Measurements from ENCODE around the gene KLHL7. TPM values are rescaled to one million over a fixed set of nuclear protein-coding genes. Genes with fewer than 3 reads are reported as not detected.

Gene KLHL7
- total and polyA plus RNA-seq, 9 of the 15 experiments (the other 6 are each of a cell fraction or from before 2014, with no cell fraction given) = 4.2 to 63.1 (median 32.3) TPM

DNA sequence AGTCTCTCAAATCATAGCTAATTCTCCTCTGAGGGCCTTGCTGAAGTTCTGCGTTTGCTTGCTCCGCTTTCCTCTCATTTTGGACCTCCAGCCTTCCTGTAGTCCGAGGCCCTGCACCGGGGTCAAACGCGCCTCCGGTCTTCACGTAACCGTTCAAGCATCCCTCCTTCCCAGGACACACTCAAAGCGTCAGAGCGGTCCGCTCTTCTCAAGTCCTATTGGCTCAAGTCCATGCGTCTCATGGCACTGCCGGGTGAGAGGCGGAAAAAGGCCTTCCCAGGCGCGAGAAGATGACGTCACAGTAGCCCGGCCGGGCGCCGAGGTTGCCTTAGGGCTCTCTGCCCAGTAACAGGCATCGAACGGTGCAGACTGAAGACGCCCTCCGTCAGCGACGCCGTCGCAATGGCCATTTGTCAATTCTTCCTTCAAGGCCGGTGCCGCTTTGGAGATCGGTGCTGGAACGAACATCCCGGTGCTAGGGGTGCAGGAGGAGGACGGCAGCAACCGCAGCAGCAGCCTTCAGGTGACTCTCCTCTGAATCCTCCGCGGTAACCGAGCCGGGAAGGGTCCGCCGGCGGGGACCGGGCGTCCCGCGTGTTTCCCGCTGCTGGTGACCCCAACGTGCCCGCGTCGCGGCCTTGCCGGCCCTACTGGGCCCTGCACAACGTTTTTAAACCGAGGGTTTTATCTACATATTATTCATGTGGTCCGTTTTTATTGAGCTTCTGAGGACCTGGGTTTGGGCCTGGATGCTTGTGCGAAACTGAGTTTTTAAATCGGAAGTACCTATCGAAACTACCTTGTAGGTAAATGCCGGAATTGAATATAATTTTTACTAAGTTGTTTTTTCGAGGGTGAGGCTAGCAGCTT lies 76.3 kb downstream of the KLHL7 start, which contains the start of gene NUP42 (continued):
- 0 out of 2 replicates have a peak, but pooled peaks have one; percentile 86 for TF ChIP-seq FOXK1 (CRISPR knock-in tag; IDR thresholded peaks at IDR 0.05; ENCODE audit: borderline replicate concordance)
- TF ChIP-seq ZSCAN32 (CRISPR knock-in tag; IDR thresholded peaks at IDR 0.05) = no peak
- peak; percentile 96 for TF ChIP-seq MTA3 (IDR thresholded peaks at IDR 0.05; ENCODE audit: borderline replicate concordance)
- no peak for TF ChIP-seq PHTF2 (CRISPR knock-in tag; IDR thresholded peaks at IDR 0.05)
- TF ChIP-seq FOXM1 (IDR thresholded peaks at IDR 0.05; ENCODE audit: low read depth) = peak; percentile 83
- TF ChIP-seq FOXM1 (CRISPR knock-in tag; IDR thresholded peaks at IDR 0.05; ENCODE audit: low read depth) = peak; percentile 76; the same call in 1 of the 2 replicates
- TF ChIP-seq SMAD2 (IDR thresholded peaks at IDR 0.05; ENCODE audit: low read depth, low read length) = no peak
- TF ChIP-seq, protein P1, sequence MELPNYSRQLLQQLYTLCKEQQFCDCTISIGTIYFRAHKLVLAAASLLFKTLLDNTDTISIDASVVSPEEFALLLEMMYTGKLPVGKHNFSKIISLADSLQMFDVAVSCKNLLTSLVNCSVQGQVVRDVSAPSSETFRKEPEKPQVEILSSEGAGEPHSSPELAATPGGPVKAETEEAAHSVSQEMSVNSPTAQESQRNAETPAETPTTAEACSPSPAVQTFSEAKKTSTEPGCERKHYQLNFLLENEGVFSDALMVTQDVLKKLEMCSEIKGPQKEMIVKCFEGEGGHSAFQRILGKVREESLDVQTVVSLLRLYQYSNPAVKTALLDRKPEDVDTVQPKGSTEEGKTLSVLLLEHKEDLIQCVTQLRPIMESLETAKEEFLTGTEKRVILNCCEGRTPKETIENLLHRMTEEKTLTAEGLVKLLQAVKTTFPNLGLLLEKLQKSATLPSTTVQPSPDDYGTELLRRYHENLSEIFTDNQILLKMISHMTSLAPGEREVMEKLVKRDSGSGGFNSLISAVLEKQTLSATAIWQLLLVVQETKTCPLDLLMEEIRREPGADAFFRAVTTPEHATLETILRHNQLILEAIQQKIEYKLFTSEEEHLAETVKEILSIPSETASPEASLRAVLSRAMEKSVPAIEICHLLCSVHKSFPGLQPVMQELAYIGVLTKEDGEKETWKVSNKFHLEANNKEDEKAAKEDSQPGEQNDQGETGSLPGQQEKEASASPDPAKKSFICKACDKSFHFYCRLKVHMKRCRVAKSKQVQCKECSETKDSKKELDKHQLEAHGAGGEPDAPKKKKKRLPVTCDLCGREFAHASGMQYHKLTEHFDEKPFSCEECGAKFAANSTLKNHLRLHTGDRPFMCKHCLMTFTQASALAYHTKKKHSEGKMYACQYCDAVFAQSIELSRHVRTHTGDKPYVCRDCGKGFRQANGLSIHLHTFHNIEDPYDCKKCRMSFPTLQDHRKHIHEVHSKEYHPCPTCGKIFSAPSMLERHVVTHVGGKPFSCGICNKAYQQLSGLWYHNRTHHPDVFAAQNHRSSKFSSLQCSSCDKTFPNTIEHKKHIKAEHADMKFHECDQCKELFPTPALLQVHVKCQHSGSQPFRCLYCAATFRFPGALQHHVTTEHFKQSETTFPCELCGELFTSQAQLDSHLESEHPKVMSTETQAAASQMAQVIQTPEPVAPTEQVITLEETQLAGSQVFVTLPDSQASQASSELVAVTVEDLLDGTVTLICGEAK (IDR thresholded peaks at IDR 0.05) = 0 out of 2 replicates have a peak, but pooled peaks have one; percentile 23
- TF ChIP-seq, protein P1 (CRISPR knock-in tag; IDR thresholded peaks at IDR 0.05) = no peak
- peak; percentile 79 for TF ChIP-seq SP1 (CRISPR knock-in tag; IDR thresholded peaks at IDR 0.05)
- TF ChIP-seq, protein P2, sequence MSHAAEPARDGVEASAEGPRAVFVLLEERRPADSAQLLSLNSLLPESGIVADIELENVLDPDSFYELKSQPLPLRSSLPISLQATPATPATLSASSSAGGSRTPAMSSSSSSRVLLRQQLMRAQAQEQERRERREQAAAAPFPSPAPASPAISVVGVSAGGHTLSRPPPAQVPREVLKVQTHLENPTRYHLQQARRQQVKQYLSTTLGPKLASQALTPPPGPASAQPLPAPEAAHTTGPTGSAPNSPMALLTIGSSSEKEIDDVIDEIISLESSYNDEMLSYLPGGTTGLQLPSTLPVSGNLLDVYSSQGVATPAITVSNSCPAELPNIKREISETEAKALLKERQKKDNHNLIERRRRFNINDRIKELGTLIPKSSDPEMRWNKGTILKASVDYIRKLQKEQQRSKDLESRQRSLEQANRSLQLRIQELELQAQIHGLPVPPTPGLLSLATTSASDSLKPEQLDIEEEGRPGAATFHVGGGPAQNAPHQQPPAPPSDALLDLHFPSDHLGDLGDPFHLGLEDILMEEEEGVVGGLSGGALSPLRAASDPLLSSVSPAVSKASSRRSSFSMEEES (CRISPR knock-in tag; IDR thresholded peaks at IDR 0.05) = no peak
- peak in 1 of 2 experiments; percentile 84; a peak in 2 of 4 replicates for TF ChIP-seq CSDE1 (IDR thresholded peaks at IDR 0.05)
- TF ChIP-seq PCBP2 (IDR thresholded peaks at IDR 0.05; ENCODE audit: low read depth, low read length, poor library complexity, severe bottlenecking) = no peak
- TF ChIP-seq, protein P3, sequence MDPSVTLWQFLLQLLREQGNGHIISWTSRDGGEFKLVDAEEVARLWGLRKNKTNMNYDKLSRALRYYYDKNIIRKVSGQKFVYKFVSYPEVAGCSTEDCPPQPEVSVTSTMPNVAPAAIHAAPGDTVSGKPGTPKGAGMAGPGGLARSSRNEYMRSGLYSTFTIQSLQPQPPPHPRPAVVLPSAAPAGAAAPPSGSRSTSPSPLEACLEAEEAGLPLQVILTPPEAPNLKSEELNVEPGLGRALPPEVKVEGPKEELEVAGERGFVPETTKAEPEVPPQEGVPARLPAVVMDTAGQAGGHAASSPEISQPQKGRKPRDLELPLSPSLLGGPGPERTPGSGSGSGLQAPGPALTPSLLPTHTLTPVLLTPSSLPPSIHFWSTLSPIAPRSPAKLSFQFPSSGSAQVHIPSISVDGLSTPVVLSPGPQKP (CRISPR knock-in tag; IDR thresholded peaks at IDR 0.05) = no peak
- no peak for TF ChIP-seq CBFA2T2 (conservative IDR thresholded peaks at IDR 0.05)
- no peak for TF ChIP-seq EWSR1 (IDR thresholded peaks at IDR 0.05; ENCODE audit: borderline replicate concordance, low read depth, partially characterized antibody)

Data from K562 (cell line).